ENCODE data around the gene CDK5RAP2.

Gene CDK5RAP2

DNA sequence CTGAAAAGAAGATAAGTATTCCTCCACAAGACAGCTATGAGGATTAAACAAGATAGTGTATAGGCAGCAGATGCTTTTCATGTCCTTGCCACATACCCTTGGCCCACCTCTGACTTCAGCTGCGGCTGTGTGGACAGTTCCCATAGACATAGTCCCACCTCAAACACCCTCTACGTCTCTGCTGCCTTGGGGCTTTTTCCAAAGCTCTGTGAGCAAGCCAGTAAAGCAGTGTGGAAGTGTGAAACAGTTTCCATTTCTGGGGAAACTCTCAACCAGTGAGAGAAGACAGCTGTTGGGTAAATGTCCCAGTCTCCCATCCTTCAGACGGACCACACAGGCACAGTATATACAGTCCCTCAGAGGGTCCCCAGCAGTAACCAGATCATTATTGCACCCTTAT is 125.5 kb downstream of the CDK5RAP2 start:
- in situ Hi-C loops (cut with MboI; ENCODE audit: low pct_unique_long_range_greater_than_20kb, low sequenced_read_pairs, unreplicated experiment), result no loop called here
- no peak for DNase-seq (ENCODE audit: low spot score)
- TF ChIP-seq, protein P1, sequence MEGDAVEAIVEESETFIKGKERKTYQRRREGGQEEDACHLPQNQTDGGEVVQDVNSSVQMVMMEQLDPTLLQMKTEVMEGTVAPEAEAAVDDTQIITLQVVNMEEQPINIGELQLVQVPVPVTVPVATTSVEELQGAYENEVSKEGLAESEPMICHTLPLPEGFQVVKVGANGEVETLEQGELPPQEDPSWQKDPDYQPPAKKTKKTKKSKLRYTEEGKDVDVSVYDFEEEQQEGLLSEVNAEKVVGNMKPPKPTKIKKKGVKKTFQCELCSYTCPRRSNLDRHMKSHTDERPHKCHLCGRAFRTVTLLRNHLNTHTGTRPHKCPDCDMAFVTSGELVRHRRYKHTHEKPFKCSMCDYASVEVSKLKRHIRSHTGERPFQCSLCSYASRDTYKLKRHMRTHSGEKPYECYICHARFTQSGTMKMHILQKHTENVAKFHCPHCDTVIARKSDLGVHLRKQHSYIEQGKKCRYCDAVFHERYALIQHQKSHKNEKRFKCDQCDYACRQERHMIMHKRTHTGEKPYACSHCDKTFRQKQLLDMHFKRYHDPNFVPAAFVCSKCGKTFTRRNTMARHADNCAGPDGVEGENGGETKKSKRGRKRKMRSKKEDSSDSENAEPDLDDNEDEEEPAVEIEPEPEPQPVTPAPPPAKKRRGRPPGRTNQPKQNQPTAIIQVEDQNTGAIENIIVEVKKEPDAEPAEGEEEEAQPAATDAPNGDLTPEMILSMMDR (IDR thresholded peaks at IDR 0.05; ENCODE audit: extremely low read depth, insufficient read depth, missing control alignments), result no peak

DNA sequence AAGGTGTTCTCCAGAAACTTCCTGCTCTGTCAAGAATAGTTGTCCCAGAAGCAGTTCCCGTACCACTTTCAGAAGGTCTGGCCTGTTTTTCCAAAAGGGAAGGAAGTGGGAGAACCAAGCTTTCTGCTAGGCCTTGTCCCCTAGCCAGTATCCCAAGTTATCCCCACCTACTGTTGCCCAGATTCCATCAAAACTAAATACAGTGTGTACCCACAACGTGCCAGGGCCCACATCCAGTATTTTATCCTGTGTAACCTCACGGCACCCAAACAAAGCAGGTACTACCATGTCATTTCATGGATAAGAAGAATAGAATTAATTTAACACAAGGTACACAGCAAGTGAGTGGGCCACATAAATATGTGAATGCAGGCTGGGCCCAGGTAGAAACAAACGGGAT is 126.2 kb downstream of the CDK5RAP2 start:
- DNase-seq (ENCODE audit: low spot score), result no peak
- TF ChIP-seq, protein P1 (IDR thresholded peaks at IDR 0.05; ENCODE audit: extremely low read depth, insufficient read depth, missing control alignments), result no peak
- in situ Hi-C loops (cut with MboI; ENCODE audit: low pct_unique_long_range_greater_than_20kb, low sequenced_read_pairs, unreplicated experiment), result no loop called here

DNA sequence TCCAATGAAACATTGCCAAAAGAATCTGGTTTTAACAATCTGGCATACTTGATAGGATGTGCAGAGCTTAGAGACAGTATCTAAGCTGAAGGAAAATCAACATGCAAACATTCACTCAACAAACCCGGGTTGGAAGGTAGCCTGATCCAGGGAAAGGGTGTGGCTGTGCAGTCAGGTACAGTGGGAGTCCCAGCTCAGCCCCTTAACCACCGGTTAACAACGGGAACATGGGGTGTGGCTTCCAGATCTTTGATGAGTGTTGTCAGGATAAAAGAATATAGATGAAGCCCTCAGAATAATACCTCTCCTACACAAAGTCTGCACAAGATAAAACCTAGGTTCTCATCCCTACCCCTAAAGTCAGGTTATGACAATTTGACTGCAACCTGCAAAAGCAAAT is 127.3 kb downstream of the CDK5RAP2 start:
- TF ChIP-seq, protein P1 (IDR thresholded peaks at IDR 0.05; ENCODE audit: extremely low read depth, insufficient read depth, missing control alignments), result no peak
- DNase-seq (ENCODE audit: low spot score), result no peak
- in situ Hi-C loops (cut with MboI; ENCODE audit: low pct_unique_long_range_greater_than_20kb, low sequenced_read_pairs, unreplicated experiment), result no loop called here

DNA sequence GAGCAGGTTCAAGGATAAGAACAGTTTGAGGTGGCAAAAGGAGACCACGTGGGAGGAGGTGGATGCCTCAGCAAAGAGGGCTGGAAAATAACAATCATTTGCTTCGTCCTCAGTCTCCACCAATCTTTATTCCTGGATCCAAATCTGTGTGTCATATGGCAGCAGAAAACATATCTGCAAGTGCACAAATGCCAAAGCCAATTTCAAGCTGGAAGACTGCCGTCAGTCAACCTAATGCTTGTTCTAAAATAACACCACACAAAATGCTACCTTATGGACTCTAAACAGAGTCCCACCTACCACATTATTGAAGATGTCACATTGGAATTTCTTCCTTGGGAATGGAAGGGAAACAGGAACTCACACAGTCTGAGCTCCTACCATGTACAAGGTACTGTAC is 129.1 kb downstream of the CDK5RAP2 start:
- no peak for DNase-seq (ENCODE audit: low spot score)
- TF ChIP-seq, protein P1 (IDR thresholded peaks at IDR 0.05; ENCODE audit: extremely low read depth, insufficient read depth, missing control alignments), result no peak
- in situ Hi-C loops (cut with MboI; ENCODE audit: low pct_unique_long_range_greater_than_20kb, low sequenced_read_pairs, unreplicated experiment), result no loop called here

DNA sequence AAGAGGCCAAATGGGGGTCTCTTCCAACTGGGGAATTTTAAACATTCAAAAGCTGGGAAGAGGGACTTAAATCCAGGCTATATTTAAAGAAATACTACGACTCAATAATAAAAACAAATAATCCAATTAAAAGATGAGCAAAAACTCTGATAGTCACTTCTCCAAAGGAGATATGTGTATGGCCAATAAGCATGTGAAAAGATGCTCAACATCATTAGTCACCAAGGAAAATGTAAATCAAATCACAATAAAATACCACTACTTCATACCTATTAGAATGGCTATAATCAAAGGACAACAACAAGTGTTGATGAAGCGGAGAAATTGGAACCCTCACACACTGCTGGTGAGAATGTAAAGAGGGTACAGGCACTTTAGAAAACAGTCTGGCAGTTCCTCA is 130.4 kb downstream of the CDK5RAP2 start:
- in situ Hi-C loops (cut with MboI; ENCODE audit: low pct_unique_long_range_greater_than_20kb, low sequenced_read_pairs, unreplicated experiment), result no loop called here
- TF ChIP-seq, protein P1 (IDR thresholded peaks at IDR 0.05; ENCODE audit: extremely low read depth, insufficient read depth, missing control alignments), result no peak
- DNase-seq (ENCODE audit: low spot score), result no peak

DNA sequence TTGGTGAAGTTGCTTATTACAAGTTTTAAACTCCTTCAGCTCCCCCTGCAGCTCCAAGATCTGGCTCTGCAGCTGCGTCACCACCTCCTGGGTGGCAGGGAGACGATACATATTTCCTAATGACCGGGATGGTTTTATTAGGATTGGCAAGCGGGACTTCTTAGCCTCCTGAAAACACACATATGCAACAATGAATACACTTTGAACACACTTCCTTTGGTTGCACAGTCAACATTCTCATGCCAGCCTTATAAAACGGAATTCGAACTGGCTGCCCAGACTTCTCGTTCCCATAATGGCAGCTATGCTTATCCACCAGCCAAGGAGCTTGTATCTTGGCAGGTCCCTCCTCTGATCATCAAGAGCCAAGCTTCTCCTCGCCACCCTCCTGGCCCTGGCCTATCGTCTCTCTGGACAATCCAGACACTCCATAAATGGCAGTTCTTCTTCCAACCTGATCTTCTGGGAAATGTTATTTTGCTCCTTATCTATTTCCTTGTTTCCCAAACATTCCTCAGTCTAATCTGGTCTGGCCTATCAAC is 131.9 kb downstream of the CDK5RAP2 start:
- TF ChIP-seq, protein P1 (IDR thresholded peaks at IDR 0.05; ENCODE audit: extremely low read depth, insufficient read depth, missing control alignments), result no peak
- no peak for DNase-seq (ENCODE audit: low spot score)
- in situ Hi-C loops (cut with MboI; ENCODE audit: low pct_unique_long_range_greater_than_20kb, low sequenced_read_pairs, unreplicated experiment), result no loop called here

DNA sequence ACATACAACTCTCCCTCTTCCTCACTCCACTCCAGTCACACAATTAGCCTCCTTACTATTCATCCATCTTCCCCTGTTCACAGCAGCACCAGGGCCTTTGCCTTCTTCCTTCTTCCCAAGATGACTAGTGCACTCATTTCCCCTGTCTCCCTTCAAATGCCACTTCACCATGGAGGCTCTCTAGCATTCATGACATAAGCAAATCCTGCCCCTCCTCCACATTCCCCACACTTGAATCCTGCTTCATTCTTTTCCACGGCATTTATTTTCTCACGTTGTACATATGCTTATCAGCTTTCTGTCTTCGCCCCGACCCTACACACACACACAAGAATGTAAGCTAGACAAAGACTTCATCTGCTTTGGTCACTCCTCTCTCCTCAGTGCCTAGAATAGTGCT is 133.3 kb downstream of the CDK5RAP2 start:
- no peak for DNase-seq (ENCODE audit: low spot score)
- in situ Hi-C loops (cut with MboI; ENCODE audit: low pct_unique_long_range_greater_than_20kb, low sequenced_read_pairs, unreplicated experiment), result no loop called here
- TF ChIP-seq, protein P1 (IDR thresholded peaks at IDR 0.05; ENCODE audit: extremely low read depth, insufficient read depth, missing control alignments), result no peak

Data from GM13977 (cell line).